HCT116 (cell line): Measurements from ENCODE around the gene ACTR3. TPM values are rescaled to one million over a fixed set of nuclear protein-coding genes. Genes with fewer than 3 reads are reported as not detected.

Experiments used
- ATAC-seq: fragments of 200-7000 bp; cut with Tn5 transposase; 2 replicates; pipeline ENCODE4 v1.9.1; 2020; ENCODE audit warnings: mild to moderate bottlenecking, moderate library complexity
- BruUV-seq: library from RNA; stranded (reverse); fragments of 400-500 nt; replicated peaks from 2 replicates; lab custom pipeline; 2021; lab: Mats Ljungman, UMichigan
- CTCF ChIA-PET: fragments of 300-600 bp; sonication (Branson Sonifier 250); formaldehyde crosslinking; loops from one replicate; lab custom pipeline; 2021; ENCODE audit warnings: antibody characterized with exemption; lab: Charles Lee
- POLR2A ChIA-PET: fragments of 300-600, 350-600 bp; sonication (Branson Sonifier 250); formaldehyde crosslinking; loops from one replicate; lab custom pipeline; 2021; ENCODE audit warnings: antibody characterized with exemption; lab: Charles Lee
- RAD21 ChIA-PET, 2 experiments: fragments of 300-600 bp; sonication (Branson Sonifier 250); formaldehyde crosslinking; loops; one replicate each; lab custom pipeline; 2023; ENCODE audit warnings: low total read pairs in 2 of 2; ENCODE audit not compliant: uncharacterized antibody in 2 of 2, unreplicated experiment in 2 of 2, low non-redundant PET in 1 of 2; lab: Charles Lee
- DNase-seq: peaks from one replicate; pipeline ENCODE4 v3.0.0-alpha.2; 2010; ENCODE audit warnings: low read depth, low spot score
- H2AFZ ChIP-seq: fragments of 200-600 bp; shearing (Covaris generic), sonication (generic); 2 replicates; pipeline ENCODE4 v1.6.1; 2017; ENCODE audit warnings: low read depth, mixed run types, mixed read lengths, antibody characterized with exemption, low read length; ENCODE audit not compliant: poor library complexity, severe bottlenecking
- H3K27ac ChIP-seq: 2 replicates; pipeline ENCODE4 v1.5.1; 2012; ENCODE audit warnings: low read depth, low read length
- H3K27me3 ChIP-seq: fragments of 200-600 bp; sonication (generic); 2 replicates; pipeline ENCODE4 v1.6.1; 2016; ENCODE audit warnings: mixed run types, low read length, mixed read lengths; ENCODE audit not compliant: insufficient read depth
- H3K36me3 ChIP-seq, 2 experiments: fragments of 200-500 bp in 1 of 2; fragments of 200-600 bp in 1 of 2; sonication (Bioruptor generic) in 1 of 2; sonication (generic) in 1 of 2; 2 replicates each; pipeline versions ENCODE4 v1.5.1 to v1.6.1; 2014 to 2016; ENCODE audit warnings: low read length in 2 of 2, inconsistent platforms in 1 of 2, mixed read lengths in 1 of 2, mixed run types in 1 of 2; ENCODE audit not compliant: insufficient read depth in 2 of 2, control insufficient read depth in 1 of 2
- H3K4me1 ChIP-seq, 2 experiments: fragments of 200-600 bp in 1 of 2; sonication (generic) in 1 of 2; 2 replicates each; pipeline versions ENCODE4 v1.5.1 to v1.6.1; 2012 to 2017; ENCODE audit warnings: low read length in 2 of 2, inconsistent platforms in 1 of 2, mild to moderate bottlenecking in 1 of 2, mixed read lengths in 1 of 2, mixed run types in 1 of 2, moderate library complexity in 1 of 2; ENCODE audit not compliant: insufficient read depth in 2 of 2, control insufficient read depth in 1 of 2
- H3K4me2 ChIP-seq: fragments of 200-600 bp; sonication (generic); 2 replicates; pipeline ENCODE4 v1.6.1; 2017; ENCODE audit warnings: mixed run types, low read length, mixed read lengths
- H3K4me3 ChIP-seq, 2 experiments: fragments of 200-600 bp in 1 of 2; sonication (generic) in 1 of 2; replicated peaks in 1 of 2; 2 replicates each; pipeline ENCODE4 v1.5.1; 2011 to 2016; ENCODE audit warnings: low read length in 2 of 2, control low read depth in 1 of 2, low read depth in 1 of 2, mild to moderate bottlenecking in 1 of 2, mixed read lengths in 1 of 2, mixed run types in 1 of 2
- H3K79me2 ChIP-seq: fragments of 200-600 bp; sonication (generic); 2 replicates; pipeline ENCODE4 v1.6.1; 2017; ENCODE audit warnings: mild to moderate bottlenecking, mixed run types, low read length, moderate library complexity, mixed read lengths; ENCODE audit not compliant: insufficient read depth
- H3K9ac ChIP-seq: fragments of 200-600 bp; sonication (generic); 2 replicates; pipeline ENCODE4 v1.6.1; 2016; ENCODE audit warnings: low read length, mixed read lengths
- H3K9me2 ChIP-seq: fragments of 200-600 bp; sonication (generic), shearing (Covaris generic); 2 replicates; pipeline ENCODE4 v1.6.1; 2017; ENCODE audit warnings: mixed run types, mild to moderate bottlenecking, moderate library complexity; ENCODE audit not compliant: insufficient read depth
- H3K9me3 ChIP-seq, 2 experiments: fragments of 200-500 bp in 1 of 2; fragments of 200-600 bp in 1 of 2; sonication (Bioruptor generic) in 1 of 2; sonication (generic) in 1 of 2; 2 replicates each; pipeline ENCODE4 v1.6.1; 2014 to 2017; ENCODE audit warnings: low read length in 2 of 2, mixed read lengths in 2 of 2, inconsistent platforms in 1 of 2, low read depth in 1 of 2, mild to moderate bottlenecking in 1 of 2, mixed run types in 1 of 2, moderate library complexity in 1 of 2; ENCODE audit not compliant: control insufficient read depth in 1 of 2, insufficient read depth in 1 of 2
- H4K20me1 ChIP-seq: fragments of 200-600 bp; sonication (generic), shearing (Covaris generic); 2 replicates; pipeline ENCODE4 v1.6.1; 2017; ENCODE audit warnings: mixed run types, mild to moderate bottlenecking, moderate library complexity; ENCODE audit not compliant: insufficient read depth
- EZH2 ChIP-seq: fragments of 200-600 bp; sonication (generic); IDR thresholded peaks from 2 replicates; pipeline ENCODE4 v1.6.1; 2017; ENCODE audit warnings: antibody characterized with exemption, mixed run types
- MAX ChIP-seq: IDR thresholded peaks from 2 replicates; pipeline ENCODE4 v1.6.1; 2012
- POLR2AphosphoS5 ChIP-seq: IDR thresholded peaks from 2 replicates; pipeline ENCODE4 v1.6.1; 2011; ENCODE audit warnings: mild to moderate bottlenecking, low read depth, low read length, moderate library complexity
- ZFX ChIP-seq: fragments of 450-650 bp; IDR thresholded peaks from 2 replicates; pipeline ENCODE4 v1.6.1; 2017
- ZNF274 ChIP-seq: fragments of 200-500 bp; sonication (Bioruptor generic); IDR thresholded peaks from 2 replicates; pipeline ENCODE4 v1.6.1; 2014; ENCODE audit warnings: mild to moderate bottlenecking, low read depth, low read length, inconsistent platforms
- intact Hi-C: fragments of 100-400 bp; cut with micrococcal nuclease; formaldehyde crosslinking; loops from 2 replicates; pipeline ENCODE4 v1.10.0; 2022
- total RNA-seq: library from RNA; stranded (reverse); gene quantifications from one replicate; pipeline ENCODE4 v1.2.1, GENCODE V29; 2021; ENCODE audit not compliant: unreplicated experiment
- TF ChIP-seq, protein P1 (sequence below), 3 experiments: fragments of 200-600 bp in 1 of 3; sonication (generic) in 1 of 3; IDR thresholded peaks in 2 of 3; conservative IDR thresholded peaks in 1 of 3; 2 replicates each; pipeline ENCODE4 v1.5.1; 2012 to 2017; ENCODE audit warnings: low read depth in 2 of 3, low read length in 2 of 3, antibody characterized with exemption in 1 of 3, borderline replicate concordance in 1 of 3, control low read depth in 1 of 3, mild to moderate bottlenecking in 1 of 3, mixed read lengths in 1 of 3, mixed run types in 1 of 3, moderate library complexity in 1 of 3; ENCODE audit not compliant: insufficient read depth in 1 of 3
- TF ChIP-seq, protein P2 (sequence below): IDR thresholded peaks from 2 replicates; pipeline ENCODE4 v1.6.1; 2012; ENCODE audit warnings: low read depth

ACTR3 gene
- total RNA-seq, 1 experiment from 2014 or later: 232 TPM

- TF ChIP-seq, protein P1, sequence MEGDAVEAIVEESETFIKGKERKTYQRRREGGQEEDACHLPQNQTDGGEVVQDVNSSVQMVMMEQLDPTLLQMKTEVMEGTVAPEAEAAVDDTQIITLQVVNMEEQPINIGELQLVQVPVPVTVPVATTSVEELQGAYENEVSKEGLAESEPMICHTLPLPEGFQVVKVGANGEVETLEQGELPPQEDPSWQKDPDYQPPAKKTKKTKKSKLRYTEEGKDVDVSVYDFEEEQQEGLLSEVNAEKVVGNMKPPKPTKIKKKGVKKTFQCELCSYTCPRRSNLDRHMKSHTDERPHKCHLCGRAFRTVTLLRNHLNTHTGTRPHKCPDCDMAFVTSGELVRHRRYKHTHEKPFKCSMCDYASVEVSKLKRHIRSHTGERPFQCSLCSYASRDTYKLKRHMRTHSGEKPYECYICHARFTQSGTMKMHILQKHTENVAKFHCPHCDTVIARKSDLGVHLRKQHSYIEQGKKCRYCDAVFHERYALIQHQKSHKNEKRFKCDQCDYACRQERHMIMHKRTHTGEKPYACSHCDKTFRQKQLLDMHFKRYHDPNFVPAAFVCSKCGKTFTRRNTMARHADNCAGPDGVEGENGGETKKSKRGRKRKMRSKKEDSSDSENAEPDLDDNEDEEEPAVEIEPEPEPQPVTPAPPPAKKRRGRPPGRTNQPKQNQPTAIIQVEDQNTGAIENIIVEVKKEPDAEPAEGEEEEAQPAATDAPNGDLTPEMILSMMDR (IDR thresholded peaks at IDR 0.05 in 2 of 3, conservative IDR thresholded peaks at IDR 0.05 in 1 of 3; ENCODE audit: borderline replicate concordance in 1 of 3, insufficient read depth in 1 of 3, low read depth in 2 of 3, low read length in 2 of 3): no peak
- TF ChIP-seq ZFX: no peak
- no peak for TF ChIP-seq ZNF274
- no peak for TF ChIP-seq MAX
- TF ChIP-seq, protein P2, sequence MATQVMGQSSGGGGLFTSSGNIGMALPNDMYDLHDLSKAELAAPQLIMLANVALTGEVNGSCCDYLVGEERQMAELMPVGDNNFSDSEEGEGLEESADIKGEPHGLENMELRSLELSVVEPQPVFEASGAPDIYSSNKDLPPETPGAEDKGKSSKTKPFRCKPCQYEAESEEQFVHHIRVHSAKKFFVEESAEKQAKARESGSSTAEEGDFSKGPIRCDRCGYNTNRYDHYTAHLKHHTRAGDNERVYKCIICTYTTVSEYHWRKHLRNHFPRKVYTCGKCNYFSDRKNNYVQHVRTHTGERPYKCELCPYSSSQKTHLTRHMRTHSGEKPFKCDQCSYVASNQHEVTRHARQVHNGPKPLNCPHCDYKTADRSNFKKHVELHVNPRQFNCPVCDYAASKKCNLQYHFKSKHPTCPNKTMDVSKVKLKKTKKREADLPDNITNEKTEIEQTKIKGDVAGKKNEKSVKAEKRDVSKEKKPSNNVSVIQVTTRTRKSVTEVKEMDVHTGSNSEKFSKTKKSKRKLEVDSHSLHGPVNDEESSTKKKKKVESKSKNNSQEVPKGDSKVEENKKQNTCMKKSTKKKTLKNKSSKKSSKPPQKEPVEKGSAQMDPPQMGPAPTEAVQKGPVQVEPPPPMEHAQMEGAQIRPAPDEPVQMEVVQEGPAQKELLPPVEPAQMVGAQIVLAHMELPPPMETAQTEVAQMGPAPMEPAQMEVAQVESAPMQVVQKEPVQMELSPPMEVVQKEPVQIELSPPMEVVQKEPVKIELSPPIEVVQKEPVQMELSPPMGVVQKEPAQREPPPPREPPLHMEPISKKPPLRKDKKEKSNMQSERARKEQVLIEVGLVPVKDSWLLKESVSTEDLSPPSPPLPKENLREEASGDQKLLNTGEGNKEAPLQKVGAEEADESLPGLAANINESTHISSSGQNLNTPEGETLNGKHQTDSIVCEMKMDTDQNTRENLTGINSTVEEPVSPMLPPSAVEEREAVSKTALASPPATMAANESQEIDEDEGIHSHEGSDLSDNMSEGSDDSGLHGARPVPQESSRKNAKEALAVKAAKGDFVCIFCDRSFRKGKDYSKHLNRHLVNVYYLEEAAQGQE: no peak
- TF ChIP-seq EZH2: no peak
Observed at GRCh38 chr2:113879457-113879856, 10.4 kb upstream of the ACTR3 start (continued).

- ChIA-PET RAD21 (no interaction called here), POLR2A (no interaction called here), CTCF (no interaction called here)
- TF ChIP-seq POLR2AphosphoS5 (no peak), MAX (0 out of 2 replicates have a peak, but pooled peaks have one; percentile 10)
- H3K79me2 ChIP-seq: peaks cover 13% of the 10 kb centered on the region
- DNase-seq: no peak
- intact Hi-C loops: no loop called here
- no peak overlapping the region for H3K4me3 ChIP-seq
- ATAC-seq: no peak
- H3K36me3 ChIP-seq: no peaks in the 10 kb centered on the region; a peak in 1 of 4 replicates
- no peak overlapping the region for H3K9ac ChIP-seq
- H3K4me1 ChIP-seq: peaks cover 10 to 22% of the 10 kb centered on the region in 2 experiments
- no peaks in the 10 kb centered on the region for H3K27me3 ChIP-seq
- H3K27ac ChIP-seq: no peak overlapping the region
- no peaks in the 10 kb centered on the region for H4K20me1 ChIP-seq
- H3K4me2 ChIP-seq: no peak overlapping the region
- H3K9me3 ChIP-seq: no peaks in the 10 kb centered on the region
- BruUV-seq: no TSS peak
- no peaks in the 10 kb centered on the region for H3K9me2 ChIP-seq
- H2AFZ ChIP-seq: no peak overlapping the region
Observed at GRCh38 chr2:113886479-113887008, 3.3 kb upstream of the ACTR3 start.
